Smooth muscle cell (in vitro differentiated cells): ENCODE measurements around the gene PDIA5. TPM values are rescaled to one million over a fixed set of nuclear protein-coding genes. Genes with fewer than 3 reads are reported as not detected.

Experiments
- DNase-seq: peaks from one replicate; lab custom pipeline; 2025; ENCODE audit not compliant: unreplicated experiment; lab: John Stamatoyannopoulos, UW
- H2AFZ ChIP-seq: fragments of 200-600 bp; sonication (generic); 2 replicates; pipeline ENCODE4 v1.6.0; 2016; ENCODE audit warnings: antibody characterized with exemption, low read depth, mild to moderate bottlenecking
- H3F3A ChIP-seq: fragments of 200-600 bp; sonication (generic); 2 replicates; pipeline ENCODE4 v1.6.0; 2017; ENCODE audit warnings: antibody characterized with exemption, low read depth
- H3K27ac ChIP-seq: fragments of 200-600 bp; sonication (generic); 2 replicates; pipeline ENCODE4 v1.5.1; 2016; ENCODE audit warnings: low read depth, mild to moderate bottlenecking
- H3K27me3 ChIP-seq: fragments of 200-600 bp; sonication (generic); 2 replicates; pipeline ENCODE4 v1.6.1; 2016; ENCODE audit warnings: low read depth, mild to moderate bottlenecking
- H3K36me3 ChIP-seq: fragments of 200-600 bp; sonication (generic); 2 replicates; pipeline ENCODE4 v1.5.1; 2016; ENCODE audit warnings: low read depth
- H3K4me1 ChIP-seq: fragments of 200-600 bp; sonication (generic); 2 replicates; pipeline ENCODE4 v1.5.1; 2016; ENCODE audit warnings: low read depth
- H3K4me2 ChIP-seq: fragments of 200-600 bp; sonication (generic); 2 replicates; pipeline ENCODE4 v1.6.0; 2016; ENCODE audit warnings: mild to moderate bottlenecking
- H3K4me3 ChIP-seq: fragments of 200-600 bp; sonication (generic); 2 replicates; pipeline ENCODE4 v1.5.1; 2016; ENCODE audit warnings: mild to moderate bottlenecking
- H3K79me2 ChIP-seq: fragments of 200-600 bp; sonication (generic); 2 replicates; pipeline ENCODE4 v1.6.0; 2016; ENCODE audit warnings: low read depth, mild to moderate bottlenecking
- H3K9ac ChIP-seq: fragments of 200-600 bp; sonication (generic); 2 replicates; pipeline ENCODE4 v1.6.0; 2016; ENCODE audit warnings: low read depth
- H3K9me3 ChIP-seq: fragments of 200-600 bp; sonication (generic); replicated peaks from 2 replicates; pipeline ENCODE4 v1.5.1; 2016; ENCODE audit warnings: low read depth
- H4K20me1 ChIP-seq: fragments of 200-600 bp; sonication (generic); 2 replicates; pipeline ENCODE4 v1.6.0; 2016; ENCODE audit warnings: low read depth
- WGBS: methylation state at CpG from one replicate; pipeline ENCODE4 v1.1.7; 2016; ENCODE audit warnings: low lambda C conversion rate; 5-methylcytosine and 5-hydroxymethylcytosine counted together
- polyA plus RNA-seq: library from polyadenylated mRNA; unstranded; fragments of >200 nt; fragmentation: Nextera tagmentation; extraction: Ambion mirVana; gene quantifications from 2 replicates; pipeline ENCODE4 v1.2.1, GENCODE V29; 2016
- total RNA-seq: library from RNA; depleted of rRNA; stranded (reverse); fragments of >200 nt; gene quantifications from 2 replicates; pipeline ENCODE4 v1.2.3, GENCODE V29; 2014
- TF ChIP-seq, protein P1 (sequence below): fragments of 200-600 bp; sonication (generic); IDR thresholded peaks from 2 replicates; pipeline ENCODE4 v1.5.1; 2017; ENCODE audit warnings: borderline replicate concordance, mild to moderate bottlenecking, antibody characterized with exemption; ENCODE audit not compliant: insufficient read depth, poor library complexity, severe bottlenecking

PDIA5 gene
- total and polyA plus RNA-seq, 2 experiments from 2014 or later: 65.4 to 102 TPM

DNA sequence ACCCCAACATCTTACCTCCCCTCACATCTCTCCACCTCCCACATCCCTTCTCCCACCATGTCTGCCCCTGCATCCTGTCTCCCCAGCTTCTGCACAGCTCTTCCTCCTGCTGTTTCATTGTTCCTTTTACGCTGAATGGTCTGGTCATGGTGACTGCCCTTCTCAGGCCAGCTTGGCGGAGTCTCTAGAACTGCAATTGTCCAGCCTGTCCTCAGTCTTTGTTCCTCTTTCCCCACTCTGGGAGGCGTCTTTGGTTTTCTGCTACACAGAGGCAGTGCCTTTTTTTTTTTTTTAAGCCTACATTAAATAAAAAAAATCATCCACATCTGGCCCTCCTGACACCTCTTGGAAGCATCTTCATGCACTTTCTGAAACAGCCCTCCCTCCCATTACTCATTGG is 85.9 kb downstream of the PDIA5 start:
- H3K9me3 ChIP-seq: no peaks in the 10 kb centered on the region
- H3K27ac ChIP-seq: no peak overlapping the region
- H3K79me2 ChIP-seq: no peaks in the 10 kb centered on the region
- no peak overlapping the region for H3K9ac ChIP-seq
- H3K4me3 ChIP-seq: no peak overlapping the region
- TF ChIP-seq, protein P1, sequence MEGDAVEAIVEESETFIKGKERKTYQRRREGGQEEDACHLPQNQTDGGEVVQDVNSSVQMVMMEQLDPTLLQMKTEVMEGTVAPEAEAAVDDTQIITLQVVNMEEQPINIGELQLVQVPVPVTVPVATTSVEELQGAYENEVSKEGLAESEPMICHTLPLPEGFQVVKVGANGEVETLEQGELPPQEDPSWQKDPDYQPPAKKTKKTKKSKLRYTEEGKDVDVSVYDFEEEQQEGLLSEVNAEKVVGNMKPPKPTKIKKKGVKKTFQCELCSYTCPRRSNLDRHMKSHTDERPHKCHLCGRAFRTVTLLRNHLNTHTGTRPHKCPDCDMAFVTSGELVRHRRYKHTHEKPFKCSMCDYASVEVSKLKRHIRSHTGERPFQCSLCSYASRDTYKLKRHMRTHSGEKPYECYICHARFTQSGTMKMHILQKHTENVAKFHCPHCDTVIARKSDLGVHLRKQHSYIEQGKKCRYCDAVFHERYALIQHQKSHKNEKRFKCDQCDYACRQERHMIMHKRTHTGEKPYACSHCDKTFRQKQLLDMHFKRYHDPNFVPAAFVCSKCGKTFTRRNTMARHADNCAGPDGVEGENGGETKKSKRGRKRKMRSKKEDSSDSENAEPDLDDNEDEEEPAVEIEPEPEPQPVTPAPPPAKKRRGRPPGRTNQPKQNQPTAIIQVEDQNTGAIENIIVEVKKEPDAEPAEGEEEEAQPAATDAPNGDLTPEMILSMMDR: no peak
- peaks cover 22% of the 10 kb centered on the region for H3K4me1 ChIP-seq
- peaks cover 4% of the 10 kb centered on the region for H3K36me3 ChIP-seq
- peaks cover 10% of the 10 kb centered on the region for H4K20me1 ChIP-seq
- no peak overlapping the region for H2AFZ ChIP-seq
- 96% methylated on average over 3 of the region's 3 CpGs for WGBS
- no peaks in the 10 kb centered on the region for H3F3A ChIP-seq
- no peak overlapping the region for H3K4me2 ChIP-seq
- no peaks in the 10 kb centered on the region for H3K27me3 ChIP-seq
- DNase-seq: no peak

DNA sequence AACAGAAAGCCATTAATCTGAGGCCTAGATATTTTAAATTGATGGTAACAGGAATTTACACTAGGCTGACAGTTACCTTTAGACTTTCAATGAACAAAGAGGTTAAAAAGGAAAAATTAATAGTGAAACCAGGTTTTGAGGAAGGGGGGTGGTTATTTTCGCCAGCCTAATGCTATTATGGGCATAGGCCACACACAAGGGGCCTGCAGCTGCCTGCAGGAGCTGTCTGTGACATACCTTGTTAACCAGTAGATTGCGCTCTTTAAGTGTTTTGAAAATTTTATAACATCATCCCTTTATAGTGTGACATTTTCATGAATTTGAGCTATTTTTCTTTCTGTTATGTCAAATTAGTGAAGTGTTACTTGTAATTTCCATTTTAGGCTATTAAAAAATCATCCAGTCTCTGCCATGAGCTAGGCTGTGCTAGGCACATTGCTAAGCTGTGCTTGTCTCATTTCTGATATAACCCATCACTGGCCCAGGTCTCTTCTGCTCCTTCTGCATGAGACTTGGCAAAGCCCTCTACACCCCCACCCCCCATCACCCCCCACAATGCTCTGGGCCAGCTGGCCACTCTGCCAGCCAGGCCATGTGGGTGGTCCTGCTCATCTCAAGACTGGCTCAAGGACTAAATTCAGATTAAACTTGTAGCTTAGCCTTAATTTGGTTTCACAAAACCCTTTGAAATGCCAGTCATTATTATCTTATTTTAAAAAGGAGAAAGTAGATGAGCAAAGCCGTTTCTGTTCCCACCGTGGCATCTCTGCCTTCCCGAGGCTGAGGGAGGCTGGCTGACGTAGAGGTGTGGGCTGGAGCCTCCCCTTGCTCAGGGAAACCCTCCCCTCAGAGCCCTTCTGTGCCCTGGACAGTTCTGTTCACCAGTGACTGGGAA is 86.5 kb downstream of the PDIA5 start:
- TF ChIP-seq, protein P1: no peak

DNA sequence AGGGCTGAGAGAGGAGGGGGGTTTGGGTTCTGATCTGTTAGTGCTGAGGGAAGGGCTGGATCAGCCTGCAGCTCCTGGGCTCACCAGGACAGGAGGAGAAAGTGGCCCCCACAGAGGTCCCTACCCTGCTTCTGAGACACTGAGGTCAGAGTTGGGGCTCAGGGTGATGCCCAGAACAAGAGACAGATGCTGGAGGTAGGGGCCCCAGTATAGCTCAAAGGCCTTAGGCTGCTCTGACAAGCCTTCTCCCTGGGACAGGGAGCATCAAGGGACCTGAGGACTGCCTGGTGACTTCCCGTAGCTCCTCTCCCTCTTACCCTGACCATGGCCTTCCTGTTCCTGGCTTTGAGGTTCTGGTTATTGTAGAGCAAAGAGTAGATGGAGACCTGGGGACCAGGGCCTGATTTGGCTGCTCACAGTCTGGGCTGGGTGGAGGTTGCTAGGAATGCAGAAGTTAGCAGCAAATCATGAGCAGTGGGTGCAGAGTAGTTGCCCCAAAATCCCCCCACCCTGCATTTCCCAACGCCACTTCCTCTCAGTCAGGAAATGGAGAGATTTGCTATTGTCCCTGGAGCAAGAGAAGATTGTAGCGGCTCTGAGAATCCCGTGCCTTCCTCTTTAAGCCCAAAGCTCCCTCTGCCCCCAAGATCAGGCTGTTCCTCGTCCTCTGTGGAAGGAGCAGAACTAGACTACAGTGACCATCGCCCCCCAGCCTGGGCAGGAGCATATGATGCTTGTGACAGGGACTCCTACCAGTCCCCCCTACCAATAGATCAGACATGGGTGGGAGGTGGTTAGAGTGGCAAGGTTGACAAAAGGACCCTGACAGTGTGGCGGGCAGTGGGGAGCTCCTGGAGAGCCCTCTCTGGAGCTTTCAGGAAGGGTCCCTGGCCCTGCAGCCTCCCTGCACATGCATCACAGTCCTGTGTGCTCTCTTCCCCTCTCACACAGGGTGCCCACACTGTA is 87.5 kb downstream of the PDIA5 start:
- no peak for DNase-seq
- no peak overlapping the region for H2AFZ ChIP-seq
- H3K9me3 ChIP-seq: no peaks in the 10 kb centered on the region
- no peaks in the 10 kb centered on the region for H3K79me2 ChIP-seq
- no peak overlapping the region for H3K27ac ChIP-seq
- no peak overlapping the region for H3K4me3 ChIP-seq
- H3K4me2 ChIP-seq: no peak overlapping the region
- H3F3A ChIP-seq: no peaks in the 10 kb centered on the region
- H3K36me3 ChIP-seq: peaks cover 4% of the 10 kb centered on the region
- over 99% methylated on average over 7 of the region's 7 CpGs for WGBS
- H4K20me1 ChIP-seq: peaks cover 6% of the 10 kb centered on the region
- TF ChIP-seq, protein P1: no peak
- no peaks in the 10 kb centered on the region for H3K27me3 ChIP-seq
- H3K4me1 ChIP-seq: peaks cover 22% of the 10 kb centered on the region
- H3K9ac ChIP-seq: no peak overlapping the region

More for the DNA sequence above, 86.5 kb downstream of the PDIA5 start:
- H3K9me3 ChIP-seq: no peaks in the 10 kb centered on the region
- H3K36me3 ChIP-seq: peaks cover 4% of the 10 kb centered on the region
- no peak overlapping the region for H3K4me2 ChIP-seq
- H3K79me2 ChIP-seq: no peaks in the 10 kb centered on the region
- H3K27ac ChIP-seq: no peak overlapping the region
- H3K4me1 ChIP-seq: peaks cover 22% of the 10 kb centered on the region
- no peak overlapping the region for H3K9ac ChIP-seq
- no peaks in the 10 kb centered on the region for H3K27me3 ChIP-seq
- H4K20me1 ChIP-seq: peaks cover 10% of the 10 kb centered on the region
- no peak overlapping the region for H3K4me3 ChIP-seq
- DNase-seq: no peak
- 95% methylated on average over 6 of the region's 6 CpGs for WGBS
- H2AFZ ChIP-seq: no peak overlapping the region
- no peaks in the 10 kb centered on the region for H3F3A ChIP-seq
